Stimulated activated CD4-positive, alpha-beta T cell treated with anti-CD3 and anti-CD28 coated beads, Interleukin-12 subunit alpha, Interleukin-12 subunit beta, amount 100 ng/mL, for 48 hours (primary cell): ENCODE results near the gene HSPB9.
"Not testable (repeated sequence)": the region's sequence is repeated elsewhere in the genome, so short reads cannot be mapped to it uniquely, and the experiment has no call there.

Source experiments
- DNase-seq, 3 donors: peaks; one replicate each; pipeline ENCODE4 v3.0.0-alpha.2; 2020; ENCODE audit warnings: low read depth in 2 of 3, low spot score in 1 of 3

Gene HSPB9

DNA sequence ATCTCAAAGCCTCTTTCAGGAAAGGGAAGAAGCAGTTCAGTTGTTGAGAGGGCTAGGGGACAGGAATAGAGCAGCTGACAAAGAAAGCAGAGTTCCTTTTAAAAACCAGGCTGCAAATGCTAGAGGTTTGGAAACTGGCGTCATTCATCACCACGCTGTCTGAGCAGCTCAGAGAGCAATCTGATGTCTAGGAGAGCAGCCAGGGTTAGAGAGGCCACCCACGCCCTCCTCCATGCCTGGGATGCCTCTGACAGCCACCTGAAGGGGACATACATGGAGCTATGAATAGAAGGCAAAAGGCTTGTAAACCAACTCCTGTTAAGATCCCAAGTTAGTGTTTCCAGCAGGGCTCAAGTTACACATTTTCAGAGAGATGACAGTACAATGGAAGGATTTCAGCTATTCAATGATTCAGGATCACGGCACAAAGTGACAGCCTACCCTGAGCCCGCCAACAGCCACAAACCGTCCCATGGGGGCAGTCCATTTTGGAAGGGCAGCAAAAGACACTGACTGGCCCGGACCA lies 19.8 kb downstream of the HSPB9 start:
- DNase-seq, result no peak

DNA sequence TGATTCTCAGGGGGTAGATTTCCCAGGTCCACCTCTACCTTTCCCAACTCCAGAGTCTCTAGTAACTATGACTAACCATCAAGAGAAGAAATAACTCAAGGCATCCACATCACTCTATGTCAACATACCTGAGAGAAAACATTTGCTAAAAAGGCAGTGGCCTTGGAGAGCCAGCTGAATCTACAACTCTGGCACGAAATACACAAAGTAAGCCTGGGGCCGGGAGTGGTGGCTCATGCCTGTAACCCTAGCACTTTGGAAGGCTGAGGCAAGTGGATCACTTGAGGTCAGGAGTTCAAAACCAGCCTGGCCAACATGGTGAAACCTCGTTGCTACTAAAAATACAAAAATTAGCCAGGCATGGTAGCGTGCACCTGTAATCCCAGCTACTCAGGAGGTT lies 20.5 kb downstream of the HSPB9 start:
- DNase-seq, result not testable (repeated sequence)

DNA sequence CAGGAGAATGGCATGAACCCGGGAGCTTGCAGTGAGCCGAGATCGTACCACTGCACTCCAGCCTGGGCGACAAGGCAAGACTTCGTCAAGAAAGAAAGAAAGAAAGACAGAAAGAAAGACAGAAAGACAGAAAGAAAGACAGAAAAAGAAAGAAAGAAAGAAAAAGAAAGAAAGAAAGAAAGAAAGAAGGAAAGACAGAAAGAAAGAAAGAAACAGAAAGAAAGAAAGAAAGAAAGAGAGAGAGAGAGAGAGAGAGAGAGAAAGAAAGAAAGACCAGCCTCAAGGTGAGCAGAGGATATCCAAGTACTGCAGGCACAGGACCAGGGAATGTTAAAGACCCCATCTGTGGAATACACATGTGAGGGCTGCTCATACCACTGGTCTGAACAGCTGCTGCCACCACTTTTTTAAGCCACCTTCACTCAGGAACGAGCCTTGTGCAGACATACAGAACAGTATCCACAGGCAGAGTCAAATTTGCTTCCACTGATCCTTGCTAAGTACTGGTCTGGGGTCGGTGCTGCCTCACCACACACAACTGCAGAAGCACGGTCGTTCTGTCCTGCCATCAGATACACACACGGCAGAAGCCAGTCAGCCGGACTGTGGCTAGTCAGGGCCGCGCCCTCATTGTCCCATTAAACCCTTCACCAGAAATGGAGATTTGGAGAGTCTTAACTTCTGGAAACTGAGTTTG lies 24.5 kb downstream of the HSPB9 start:
- no peak for DNase-seq

DNA sequence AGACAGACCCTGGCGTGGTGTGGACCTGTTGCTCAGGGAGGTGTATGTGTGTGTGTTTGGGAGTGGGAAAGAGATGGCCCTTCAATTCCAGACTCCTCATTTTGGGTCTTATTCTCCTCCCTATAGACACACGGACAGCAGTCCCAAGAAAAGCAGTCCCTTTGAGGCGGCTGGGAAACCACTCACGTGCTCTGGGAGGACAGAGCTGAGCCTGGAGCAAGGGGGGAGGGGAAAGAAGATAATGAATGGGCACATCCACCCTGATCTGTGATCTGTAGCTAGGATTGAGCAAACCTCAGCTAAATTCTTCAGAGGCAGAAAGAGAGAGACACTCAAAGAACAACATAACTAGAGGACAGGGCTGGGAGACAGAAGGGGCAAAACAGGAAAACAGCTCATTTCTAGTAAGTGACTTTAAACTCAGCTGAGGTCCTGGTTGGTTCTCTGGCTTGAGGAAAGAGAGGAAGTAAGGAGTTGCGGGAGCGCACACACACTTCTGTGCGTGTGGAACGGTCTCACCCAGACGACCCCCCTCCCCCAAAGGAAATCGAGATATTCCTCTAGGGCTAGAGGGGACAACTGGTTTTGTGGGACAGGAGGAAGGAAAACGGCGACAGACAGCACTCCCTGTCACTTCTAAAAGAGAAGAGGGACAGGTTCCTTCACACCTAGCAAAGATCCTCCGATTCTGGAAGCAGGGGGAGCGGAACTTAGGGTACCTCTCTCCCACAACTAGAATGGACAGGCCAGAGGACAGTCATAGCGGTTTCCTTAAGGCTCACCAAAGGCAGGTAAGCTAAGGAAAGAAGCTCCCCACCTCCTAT lies 31.5 kb downstream of the HSPB9 start:
- DNase-seq, result no peak

DNA sequence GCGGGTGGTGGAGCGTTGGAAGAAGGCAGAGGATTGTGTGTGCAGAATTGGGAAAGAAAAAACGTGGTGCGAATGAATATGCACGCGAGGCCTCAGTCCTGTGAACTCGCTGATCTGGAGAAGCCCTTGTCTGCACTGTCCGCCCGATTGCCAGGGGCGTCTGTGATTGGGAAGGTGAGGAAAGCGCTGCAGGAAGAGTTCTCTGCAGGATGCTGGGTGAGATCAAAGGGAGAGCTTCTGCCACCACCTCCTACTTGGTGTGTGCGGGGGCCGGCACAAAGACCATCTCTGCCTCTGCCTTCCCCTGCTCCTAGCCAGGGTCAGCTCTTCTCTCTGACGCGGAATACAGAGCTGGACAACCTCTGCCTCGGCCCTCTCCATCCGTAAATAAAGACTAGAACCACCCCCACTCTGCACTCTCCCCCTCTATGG lies 33.0 kb downstream of the HSPB9 start:
- no peak for DNase-seq

DNA sequence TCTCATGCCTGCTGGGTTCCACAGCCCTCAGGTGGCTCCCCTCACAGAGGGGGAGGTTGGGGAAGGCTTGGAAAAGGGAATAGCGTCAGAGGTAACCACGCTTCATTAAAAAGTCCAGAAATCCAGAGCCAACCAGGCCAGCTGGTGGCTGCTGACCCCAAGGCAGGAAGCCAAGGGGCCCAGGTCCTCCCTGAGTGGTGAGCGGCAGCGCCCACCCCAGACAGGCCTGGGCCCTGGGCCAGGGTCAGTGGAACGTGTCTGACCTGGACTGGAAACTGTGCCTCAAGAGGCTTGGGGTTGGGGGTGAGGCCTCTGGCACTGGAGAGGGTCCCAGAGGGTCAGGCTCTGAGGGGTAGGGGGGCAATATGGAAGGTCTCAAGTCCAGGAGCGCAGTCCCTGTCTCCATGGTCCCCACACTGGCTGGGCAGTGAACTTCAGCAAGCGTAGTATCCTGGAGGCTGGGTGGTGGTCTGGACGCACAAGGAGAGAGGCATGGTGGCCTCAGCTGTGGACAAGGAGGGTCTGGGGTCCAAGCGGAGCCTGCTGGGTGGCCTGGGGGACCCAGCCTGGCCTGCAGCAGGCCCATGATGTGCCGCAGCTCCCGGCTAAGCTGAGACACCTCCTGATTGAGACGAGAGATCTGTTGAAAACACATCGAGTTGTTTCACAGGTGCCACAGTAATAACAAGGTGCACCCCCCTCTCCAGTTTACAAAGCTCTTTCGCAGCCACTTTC lies 37.4 kb downstream of the HSPB9 start:
- DNase-seq, result no peak

DNA sequence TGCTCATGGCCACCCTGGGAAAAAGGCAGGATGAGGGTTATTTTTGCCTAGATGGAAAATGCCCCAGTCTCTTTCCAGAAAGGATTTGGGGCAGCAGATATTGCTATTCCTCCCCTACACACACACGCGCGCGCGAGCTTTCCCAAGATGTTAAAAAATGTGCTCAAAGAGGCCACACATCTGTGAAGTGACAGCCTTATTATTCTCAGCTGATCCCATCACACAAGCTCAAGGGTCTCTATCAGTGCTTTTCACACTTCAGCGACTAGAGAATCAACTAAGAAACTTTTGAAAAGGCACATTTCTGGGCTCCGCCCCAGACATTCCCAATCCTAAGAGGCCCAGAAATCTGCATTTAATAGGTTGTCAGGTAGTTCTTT lies 37.9 kb downstream of the HSPB9 start:
- no peak for DNase-seq

DNA sequence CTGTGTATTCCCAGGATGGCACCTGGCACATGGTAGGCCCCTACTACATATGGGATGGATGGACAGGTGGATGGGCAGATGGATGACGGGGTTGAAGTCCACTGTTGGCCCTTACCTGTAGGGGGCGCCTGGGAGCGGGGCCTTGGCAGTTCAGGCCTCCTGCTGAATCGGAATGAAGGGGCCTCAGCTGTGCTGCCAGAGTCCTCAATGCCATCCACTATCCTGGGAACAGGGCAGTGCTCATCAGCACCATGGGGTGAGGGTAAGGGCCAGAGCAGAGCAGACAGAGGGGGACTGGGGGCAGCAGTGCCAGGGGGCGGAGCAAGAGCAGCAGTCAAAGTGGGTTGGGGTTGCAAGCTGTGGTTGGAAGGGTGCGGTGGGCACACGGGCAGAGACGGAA lies 40.5 kb downstream of the HSPB9 start:
- DNase-seq, result peak; percentile 33 to 55 (median 51)

DNA sequence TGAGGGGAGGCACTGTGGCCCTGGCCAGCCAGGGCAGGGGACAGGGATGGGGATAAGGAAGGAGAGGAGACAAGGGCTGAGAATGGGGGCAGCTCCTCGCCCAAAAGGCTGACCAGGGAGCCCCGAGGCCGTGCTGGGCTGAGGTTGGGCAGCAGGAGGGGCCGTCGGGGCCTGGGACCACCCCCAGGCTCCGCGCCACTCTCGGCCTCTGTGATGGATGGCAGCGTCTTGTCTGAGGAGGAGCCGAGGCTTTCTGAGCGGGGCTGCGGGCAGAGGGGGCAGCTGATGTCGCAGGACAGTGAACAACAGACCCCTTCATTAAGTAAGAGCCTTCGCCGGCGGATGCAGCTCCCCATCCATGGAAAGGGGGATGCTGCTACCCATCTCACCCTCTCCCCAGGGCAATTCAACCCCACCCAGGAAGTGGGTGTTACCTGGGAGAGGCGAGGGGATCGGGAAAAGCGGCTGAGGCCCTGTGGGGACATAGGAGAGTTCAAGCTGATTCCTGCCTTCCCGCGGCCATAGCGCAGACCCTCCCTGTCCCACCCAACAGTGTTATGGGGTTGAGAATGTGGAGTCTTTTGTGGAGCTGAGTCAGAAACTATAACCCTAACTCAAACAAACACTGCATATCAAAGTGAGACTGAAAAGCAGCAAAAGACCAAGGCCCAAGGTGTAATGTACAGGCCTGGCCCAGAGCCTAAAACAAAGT lies 41.2 kb downstream of the HSPB9 start:
- no peak for DNase-seq

DNA sequence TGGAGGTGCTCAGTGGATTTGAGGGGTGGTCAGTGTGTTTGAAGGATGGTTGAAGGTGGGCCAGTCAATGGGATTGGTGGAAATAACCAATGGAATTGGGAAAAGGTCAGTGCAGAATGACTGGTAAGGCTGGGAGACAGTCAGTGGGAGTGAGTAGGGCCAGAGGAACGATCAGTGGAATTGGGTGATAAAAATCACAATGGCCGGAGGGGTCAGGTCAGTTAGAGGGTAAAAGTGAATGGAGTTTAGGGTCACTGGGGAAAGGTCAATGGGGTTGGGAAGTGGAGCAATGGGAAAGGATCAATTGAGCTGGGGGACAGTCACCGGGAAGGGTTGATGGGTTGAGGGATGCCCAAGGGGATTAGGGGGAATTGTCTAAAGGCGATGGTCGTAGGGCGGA lies 43.1 kb downstream of the HSPB9 start:
- DNase-seq, result no peak

DNA sequence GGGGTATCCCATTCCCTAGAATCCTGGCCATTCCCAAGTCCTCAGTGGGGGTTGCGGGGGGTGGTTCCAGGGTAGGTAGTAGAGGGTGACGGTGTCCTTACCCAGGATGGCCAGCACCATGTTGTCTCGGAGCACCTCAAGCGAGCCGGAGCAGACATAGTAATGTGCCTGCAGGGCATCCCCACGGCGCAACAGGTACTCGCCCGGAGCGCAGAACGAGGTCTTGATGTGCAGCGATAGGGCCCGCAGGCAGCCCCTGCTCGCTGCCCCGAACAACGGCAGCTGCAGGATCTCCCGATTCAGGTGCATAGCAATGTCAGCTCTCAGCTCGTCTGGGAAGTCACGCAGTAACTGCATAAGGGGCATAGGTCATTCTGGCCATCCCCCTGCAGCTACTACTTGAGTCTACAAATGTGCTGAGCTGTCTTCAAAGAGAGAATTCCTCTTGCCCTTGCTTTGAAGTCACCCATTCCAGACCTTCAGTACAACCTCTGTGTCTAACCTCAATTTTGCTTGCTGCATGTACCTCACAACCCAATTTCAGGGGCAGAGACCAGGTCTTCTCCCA lies 43.7 kb downstream of the HSPB9 start:
- DNase-seq, result no peak

DNA sequence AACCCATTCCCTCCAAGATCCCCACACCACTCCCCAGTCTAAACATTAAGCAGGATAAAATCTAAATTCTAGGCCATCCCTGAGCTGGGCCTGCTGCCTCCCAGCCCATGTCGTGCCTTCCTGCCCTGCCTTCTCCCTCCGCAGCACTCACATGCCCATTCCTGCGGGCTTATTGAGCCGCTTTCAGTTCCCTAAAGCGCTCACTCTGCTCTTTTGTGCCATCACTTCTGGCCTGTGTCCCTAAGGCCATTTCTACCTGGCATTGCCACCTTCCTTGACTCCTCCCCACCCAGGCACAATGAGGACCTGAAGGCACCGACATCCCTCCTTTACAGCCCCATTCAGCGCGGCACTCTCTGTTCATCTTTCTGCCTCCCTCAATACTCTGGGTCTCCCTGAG lies 45.2 kb downstream of the HSPB9 start:
- DNase-seq, result no peak

DNA sequence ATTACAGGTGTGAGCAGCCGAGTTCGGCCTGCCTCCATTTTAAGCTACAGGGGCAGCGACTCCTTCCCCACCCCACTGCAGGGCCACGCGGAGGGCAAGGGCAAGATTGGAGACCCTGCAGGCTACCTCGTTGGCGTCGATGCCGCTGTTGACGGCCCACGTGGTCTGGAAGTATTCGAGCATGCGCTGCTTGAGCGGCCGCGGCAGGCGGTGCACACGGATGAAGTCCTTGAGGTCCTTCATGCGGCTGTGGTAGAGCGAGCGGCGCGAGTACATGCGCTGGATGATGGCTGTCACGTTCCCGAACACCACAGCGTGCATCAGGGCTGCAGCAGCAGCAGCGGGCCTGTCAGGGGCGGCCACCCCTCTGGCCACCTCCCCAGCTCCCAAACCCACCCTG lies 46.7 kb downstream of the HSPB9 start:
- no peak for DNase-seq

DNA sequence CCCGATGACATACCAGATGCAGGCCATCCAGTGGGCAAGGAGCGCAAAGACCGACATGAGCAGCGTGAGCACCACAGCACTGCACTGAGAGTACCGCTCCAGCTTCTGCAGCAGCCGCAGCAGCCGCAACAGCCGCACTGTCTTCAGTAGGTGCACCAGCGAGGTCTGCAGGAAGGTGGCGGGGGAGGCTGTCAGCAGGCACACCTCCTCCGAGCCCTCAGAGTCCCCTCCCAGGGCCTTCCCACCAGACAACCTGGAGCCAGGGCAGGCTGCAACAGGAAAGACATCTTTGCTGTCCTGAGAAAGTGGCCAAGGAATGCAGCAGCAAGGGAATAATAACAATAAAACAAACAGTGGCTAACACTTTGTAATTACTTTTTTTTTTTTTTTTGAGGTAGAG lies 49.2 kb downstream of the HSPB9 start:
- DNase-seq, result no peak
